ENCODE data around the gene COL19A1. TPM values are rescaled to one million over a fixed set of nuclear protein-coding genes. Genes with fewer than 3 reads are reported as not detected.

Gene COL19A1
- total and polyA plus RNA-seq, 9 of the 15 experiments (the other 6 are each of a cell fraction or from before 2014, with no cell fraction given), result not detected

DNA sequence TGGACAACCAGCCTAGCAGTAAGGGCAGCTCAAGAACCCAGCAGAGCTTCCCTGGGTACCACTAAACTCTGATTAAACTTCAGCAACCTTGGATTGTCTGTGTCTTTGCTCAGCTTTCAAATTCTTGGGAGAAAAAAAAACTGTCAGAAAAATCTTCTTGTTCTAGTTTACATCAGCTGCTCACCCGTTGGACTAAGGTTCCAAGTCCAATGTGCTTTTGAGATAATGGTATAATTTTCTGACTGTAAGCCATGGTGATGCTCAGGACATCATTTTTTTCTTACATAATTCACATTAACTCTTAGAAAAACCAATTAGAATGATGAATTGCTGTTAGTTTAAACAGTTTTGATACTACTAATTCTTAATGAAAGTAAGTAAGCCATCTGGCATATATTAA lies 290.7 kb downstream of the COL19A1 start (continued):
- TF ChIP-seq FOXA1 (IDR thresholded peaks at IDR 0.05; ENCODE audit: borderline replicate concordance) (no peak), RUNX1 (IDR thresholded peaks at IDR 0.05; ENCODE audit: low read depth) (no peak), DPF2 (IDR thresholded peaks at IDR 0.05) (no peak)
- TF ChIP-seq, protein P1, sequence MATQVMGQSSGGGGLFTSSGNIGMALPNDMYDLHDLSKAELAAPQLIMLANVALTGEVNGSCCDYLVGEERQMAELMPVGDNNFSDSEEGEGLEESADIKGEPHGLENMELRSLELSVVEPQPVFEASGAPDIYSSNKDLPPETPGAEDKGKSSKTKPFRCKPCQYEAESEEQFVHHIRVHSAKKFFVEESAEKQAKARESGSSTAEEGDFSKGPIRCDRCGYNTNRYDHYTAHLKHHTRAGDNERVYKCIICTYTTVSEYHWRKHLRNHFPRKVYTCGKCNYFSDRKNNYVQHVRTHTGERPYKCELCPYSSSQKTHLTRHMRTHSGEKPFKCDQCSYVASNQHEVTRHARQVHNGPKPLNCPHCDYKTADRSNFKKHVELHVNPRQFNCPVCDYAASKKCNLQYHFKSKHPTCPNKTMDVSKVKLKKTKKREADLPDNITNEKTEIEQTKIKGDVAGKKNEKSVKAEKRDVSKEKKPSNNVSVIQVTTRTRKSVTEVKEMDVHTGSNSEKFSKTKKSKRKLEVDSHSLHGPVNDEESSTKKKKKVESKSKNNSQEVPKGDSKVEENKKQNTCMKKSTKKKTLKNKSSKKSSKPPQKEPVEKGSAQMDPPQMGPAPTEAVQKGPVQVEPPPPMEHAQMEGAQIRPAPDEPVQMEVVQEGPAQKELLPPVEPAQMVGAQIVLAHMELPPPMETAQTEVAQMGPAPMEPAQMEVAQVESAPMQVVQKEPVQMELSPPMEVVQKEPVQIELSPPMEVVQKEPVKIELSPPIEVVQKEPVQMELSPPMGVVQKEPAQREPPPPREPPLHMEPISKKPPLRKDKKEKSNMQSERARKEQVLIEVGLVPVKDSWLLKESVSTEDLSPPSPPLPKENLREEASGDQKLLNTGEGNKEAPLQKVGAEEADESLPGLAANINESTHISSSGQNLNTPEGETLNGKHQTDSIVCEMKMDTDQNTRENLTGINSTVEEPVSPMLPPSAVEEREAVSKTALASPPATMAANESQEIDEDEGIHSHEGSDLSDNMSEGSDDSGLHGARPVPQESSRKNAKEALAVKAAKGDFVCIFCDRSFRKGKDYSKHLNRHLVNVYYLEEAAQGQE (IDR thresholded peaks at IDR 0.05; ENCODE audit: borderline replicate concordance), result no peak
- TF ChIP-seq, protein P1 (CRISPR knock-in tag; IDR thresholded peaks at IDR 0.05; ENCODE audit: low read depth), result no peak
